ENCODE data around the gene SLC5A10. TPM values are rescaled to one million over a fixed set of nuclear protein-coding genes. Genes with fewer than 3 reads are reported as not detected.
"Not testable (repeated sequence)": the region's sequence is repeated elsewhere in the genome, so short reads cannot be mapped to it uniquely, and the experiment has no call there.

Gene SLC5A10
- polyA plus RNA-seq, 6 donors from 2014 or later, result 0.06 to 0.17 (median 0.10) TPM; not detected in 1

DNA sequence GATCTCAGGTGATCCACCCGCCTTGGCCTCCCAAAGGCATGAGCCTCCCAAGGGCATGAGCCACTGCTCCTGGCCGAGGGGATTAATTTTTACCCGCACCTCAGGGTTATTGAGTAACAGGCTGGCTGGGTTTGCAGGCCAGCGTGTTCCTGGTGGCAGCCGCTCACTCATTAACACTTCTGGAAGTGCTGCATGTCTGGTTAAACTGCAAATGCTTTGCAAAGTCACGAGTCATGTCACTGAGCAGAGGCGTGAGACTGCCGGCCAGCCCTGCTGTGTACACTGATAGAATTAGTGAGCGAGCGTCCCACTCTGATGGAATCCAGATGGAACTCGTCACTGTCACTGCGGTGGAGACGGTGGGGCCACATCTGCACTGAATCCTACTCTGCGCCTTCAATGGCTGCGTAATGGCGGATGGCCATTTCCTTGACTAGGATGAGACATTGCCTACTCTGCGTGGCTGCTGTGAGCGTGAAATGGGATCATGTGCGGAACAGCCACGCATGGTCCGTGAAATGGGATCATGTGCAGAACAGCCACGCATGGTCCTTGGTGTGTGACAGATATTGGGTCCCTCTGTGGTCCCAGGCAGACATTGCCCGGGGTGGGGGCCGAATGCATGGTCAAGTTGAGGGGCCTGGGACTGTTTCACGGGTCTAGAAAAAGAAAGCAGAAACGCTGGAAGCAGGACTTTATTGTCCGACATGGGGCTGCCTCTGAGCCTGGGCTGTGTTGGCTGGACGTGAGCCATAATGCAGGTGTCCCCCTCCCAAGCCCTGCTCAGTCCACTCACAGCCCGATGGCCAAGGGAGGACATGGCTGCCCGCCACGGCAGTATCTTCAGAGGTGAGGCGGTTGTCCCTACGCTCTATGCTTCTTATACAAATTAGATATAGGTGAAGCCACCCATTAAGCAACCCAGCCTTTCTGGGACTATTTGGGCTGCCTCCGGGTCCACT lies 740 bp upstream of the SLC5A10 start:
- Mint-ChIP-seq H3K4me1 (peaks cover 4 to 11% (median 7%) of the 10 kb centered on the region in 3 donors), H3K27ac (no peak overlapping the region), H3K36me3 (no peaks in the 10 kb centered on the region), H3K27me3 (peaks cover 15 to 50% (median 37%) of the 10 kb centered on the region in 3 donors), H3K4me3 (no peak overlapping the region), H3K9me3 (peaks cover 0 to 2% (median 0%) of the 10 kb centered on the region in 7 donors)
- DNase-seq (no peak), ATAC-seq (ENCODE audit: low read depth in 2 of 2) (no peak)

GRCh38 chr17:18953231-18953728 lies 1.3 kb downstream of the SLC5A10 start:
- DNase-seq (no peak), ATAC-seq (ENCODE audit: low read depth in 2 of 2) (no peak)
- H3K27ac Mint-ChIP-seq, result peak overlapping the region in 1 of 6 donors; percentile 56
- peaks cover 4 to 11% (median 7%) of the 10 kb centered on the region in 3 donors for H3K4me1 Mint-ChIP-seq
- H3K36me3 Mint-ChIP-seq, result no peaks in the 10 kb centered on the region
- peaks cover 15 to 30% (median 16%) of the 10 kb centered on the region in 3 donors for H3K27me3 Mint-ChIP-seq
- peaks cover 0 to 2% (median 0%) of the 10 kb centered on the region in 7 donors for H3K9me3 Mint-ChIP-seq
- H3K4me3 Mint-ChIP-seq, result no peak overlapping the region

- Mint-ChIP-seq H3K4me1 (peaks cover 4 to 11% (median 7%) of the 10 kb centered on the region in 3 donors), H3K4me3 (no peak overlapping the region)
Observed at GRCh38 chr17:18954321-18954720, 2.4 kb downstream of the SLC5A10 start.

DNA sequence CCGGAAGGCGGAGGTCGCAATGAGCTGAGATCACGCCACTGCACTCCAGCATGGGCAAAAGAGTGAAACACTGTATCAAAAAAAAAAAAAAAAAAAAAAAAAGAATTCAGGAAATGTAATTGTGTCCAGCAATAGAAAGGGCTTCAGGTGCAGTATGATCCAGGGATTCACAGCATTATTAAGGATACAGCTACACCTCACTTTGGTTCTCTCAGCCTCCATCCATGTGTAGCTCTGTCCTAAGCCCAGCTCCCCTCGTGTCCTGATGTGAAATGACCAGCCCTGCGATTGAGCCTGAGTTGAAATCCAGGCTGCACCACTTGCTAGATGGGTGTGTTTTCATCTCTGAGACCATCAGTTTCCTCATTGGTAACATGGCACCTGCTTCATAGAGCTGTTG lies 3.0 kb downstream of the SLC5A10 start:
- Mint-ChIP-seq H3K4me1 (peaks cover 4 to 10% (median 7%) of the 10 kb centered on the region in 3 donors), H3K27me3 (peaks cover 4 to 24% (median 7%) of the 10 kb centered on the region in 3 donors), H3K36me3 (no peaks in the 10 kb centered on the region), H3K27ac (peak overlapping the region in 1 of 6 donors; percentile 28), H3K9me3 (peaks cover 0 to 2% (median 0%) of the 10 kb centered on the region in 7 donors), H3K4me3 (no peak overlapping the region)
- ATAC-seq (ENCODE audit: low read depth in 2 of 2) (no peak), DNase-seq (no peak)

More at GRCh38 chr17:18954321-18954720, 2.4 kb downstream of the SLC5A10 start:
- Mint-ChIP-seq H3K27me3 (peaks cover 11 to 31% (median 14%) of the 10 kb centered on the region in 3 donors), H3K9me3 (peaks cover 0 to 2% (median 0%) of the 10 kb centered on the region in 7 donors), H3K27ac (no peak overlapping the region), H3K36me3 (no peaks in the 10 kb centered on the region)
- ATAC-seq (ENCODE audit: low read depth in 2 of 2) (no peak), DNase-seq (no peak)

DNA sequence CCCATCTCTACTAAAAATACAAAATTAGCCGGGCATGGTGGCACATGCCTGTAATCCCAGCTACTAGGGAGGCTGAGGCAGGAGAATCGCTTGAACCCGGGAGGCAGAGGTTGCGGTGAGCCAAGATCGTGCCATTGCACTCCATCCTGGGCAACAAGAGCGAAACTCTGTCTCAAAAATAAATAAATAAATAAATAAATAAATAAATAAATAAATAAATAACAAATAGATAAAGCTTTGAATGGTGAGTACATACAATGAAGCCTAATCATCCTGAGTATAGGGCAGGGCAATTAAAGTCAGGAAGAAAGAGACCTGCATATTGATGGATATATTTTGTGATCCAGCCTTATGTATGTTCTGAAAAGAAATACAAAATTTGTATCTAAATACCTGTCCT lies 4.1 kb downstream of the SLC5A10 start:
- DNase-seq; ATAC-seq (ENCODE audit: low read depth in 2 of 2); H3K9me3 Mint-ChIP-seq; H3K36me3 Mint-ChIP-seq; H3K4me3 Mint-ChIP-seq; H3K27ac Mint-ChIP-seq: not testable (repeated sequence)
- Mint-ChIP-seq H3K4me1 (peaks cover 8 to 12% (median 10%) of the 10 kb centered on the region in 3 donors), H3K27me3 (peaks cover 0 to 22% (median 0%) of the 10 kb centered on the region in 3 donors)

GRCh38 chr17:18956581-18956980 lies 4.6 kb downstream of the SLC5A10 start:
- H3K4me1 Mint-ChIP-seq, result peaks cover 8 to 12% (median 11%) of the 10 kb centered on the region in 3 donors
- peaks cover 0 to 2% (median 0%) of the 10 kb centered on the region in 7 donors for H3K9me3 Mint-ChIP-seq
- H3K27ac Mint-ChIP-seq, result no peak overlapping the region
- no peaks in the 10 kb centered on the region for H3K36me3 Mint-ChIP-seq
- DNase-seq, result no peak
- H3K4me3 Mint-ChIP-seq, result no peak overlapping the region
- ATAC-seq (ENCODE audit: low read depth in 2 of 2), result no peak
- H3K27me3 Mint-ChIP-seq, result peaks cover 0 to 21% (median 0%) of the 10 kb centered on the region in 3 donors

DNA sequence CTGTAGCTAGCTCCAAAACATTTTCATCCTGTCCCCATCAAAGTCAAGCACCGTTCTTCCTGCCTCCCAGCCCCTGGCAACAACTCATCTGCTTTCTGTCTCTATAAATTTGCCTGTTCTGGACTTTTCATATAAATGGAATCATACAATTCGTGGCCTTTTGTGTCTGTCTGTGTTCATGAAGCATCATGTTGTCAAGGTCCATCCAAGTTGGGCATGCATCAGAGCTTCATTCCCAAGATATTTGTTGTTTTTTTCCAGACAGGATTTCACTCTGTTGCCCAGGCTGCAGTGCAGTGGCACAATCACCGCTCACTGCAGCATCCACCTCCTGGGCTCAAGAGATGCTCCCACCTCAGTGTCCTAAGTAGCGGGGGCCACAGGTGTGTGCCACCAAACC lies 5.9 kb downstream of the SLC5A10 start:
- peaks cover 0 to 2% (median 0%) of the 10 kb centered on the region in 7 donors for H3K9me3 Mint-ChIP-seq
- H3K27ac Mint-ChIP-seq, result no peak overlapping the region
- H3K27me3 Mint-ChIP-seq, result peaks cover 0 to 14% (median 0%) of the 10 kb centered on the region in 3 donors
- DNase-seq (no peak), ATAC-seq (ENCODE audit: low read depth in 2 of 2) (no peak)
- no peak overlapping the region for H3K4me3 Mint-ChIP-seq
- H3K36me3 Mint-ChIP-seq, result no peaks in the 10 kb centered on the region
- H3K4me1 Mint-ChIP-seq, result peaks cover 8 to 18% (median 11%) of the 10 kb centered on the region in 3 donors

DNA sequence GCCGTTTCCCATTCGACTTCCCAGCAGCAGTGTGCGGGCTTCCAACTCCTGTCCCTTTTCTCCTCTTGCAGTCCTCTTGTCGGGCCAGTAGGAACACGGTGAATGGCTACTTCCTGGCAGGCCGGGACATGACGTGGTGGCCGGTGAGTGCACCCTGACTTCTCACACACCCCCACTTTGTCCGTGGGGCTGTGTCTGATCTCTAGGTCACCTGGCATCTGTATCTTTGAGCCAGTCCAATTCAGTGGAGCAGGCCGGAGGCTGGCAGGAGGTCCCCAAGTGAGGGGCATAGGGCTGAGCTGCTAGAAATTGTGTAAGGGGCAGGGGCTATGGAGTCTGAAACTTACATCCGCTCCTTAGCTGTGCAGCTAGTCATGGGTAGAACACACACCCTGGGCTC lies 6.6 kb downstream of the SLC5A10 start:
- H3K27ac Mint-ChIP-seq, result no peak overlapping the region
- H3K36me3 Mint-ChIP-seq, result no peaks in the 10 kb centered on the region
- H3K4me3 Mint-ChIP-seq, result no peak overlapping the region
- no peak for DNase-seq
- H3K9me3 Mint-ChIP-seq, result peaks cover 0 to 2% (median 0%) of the 10 kb centered on the region in 7 donors
- no peak for ATAC-seq (ENCODE audit: low read depth in 2 of 2)
- peaks cover 0 to 14% (median 0%) of the 10 kb centered on the region in 3 donors for H3K27me3 Mint-ChIP-seq
- peaks cover 8 to 18% (median 11%) of the 10 kb centered on the region in 3 donors for H3K4me1 Mint-ChIP-seq

DNA sequence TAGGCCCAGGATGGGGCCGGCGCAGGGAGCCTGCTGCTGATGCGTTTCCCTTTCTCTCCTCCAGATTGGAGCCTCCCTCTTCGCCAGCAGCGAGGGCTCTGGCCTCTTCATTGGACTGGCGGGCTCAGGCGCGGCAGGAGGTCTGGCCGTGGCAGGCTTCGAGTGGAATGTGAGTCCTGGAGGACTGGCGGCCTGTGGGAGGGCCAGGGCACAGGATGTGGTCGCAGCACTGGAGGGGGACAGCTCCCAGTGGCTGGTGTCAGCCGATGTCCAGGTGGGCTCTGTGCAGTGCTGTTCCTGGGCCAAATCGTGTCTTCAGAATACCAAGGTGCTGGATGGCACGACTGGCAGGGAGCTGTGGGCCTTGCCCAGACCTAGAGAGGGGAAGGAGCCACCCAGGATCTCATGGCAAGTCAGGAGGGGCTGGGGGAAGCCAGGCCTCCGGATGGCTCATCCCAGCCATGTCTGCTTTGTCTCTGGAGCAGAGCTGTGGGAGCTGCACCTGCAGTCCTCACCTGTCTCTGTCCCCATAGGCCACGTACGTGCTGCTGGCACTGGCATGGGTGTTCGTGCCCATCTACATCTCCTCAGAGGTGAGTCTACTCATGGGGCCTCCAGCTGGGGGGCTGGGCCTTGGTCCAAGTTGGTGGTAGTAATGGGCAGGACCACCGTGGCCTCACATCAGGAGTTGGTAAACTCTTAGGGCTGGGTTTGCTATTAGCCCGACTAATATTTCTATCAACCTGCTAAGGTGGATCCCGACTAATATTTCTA lies 7.3 kb downstream of the SLC5A10 start:
- no peak overlapping the region for H3K4me3 Mint-ChIP-seq
- H3K27ac Mint-ChIP-seq, result peak overlapping the region in 1 of 6 donors; percentile 60
- ATAC-seq (ENCODE audit: low read depth in 2 of 2), result no peak
- no peak for DNase-seq
- H3K27me3 Mint-ChIP-seq, result peaks cover 0 to 14% (median 0%) of the 10 kb centered on the region in 3 donors
- peaks cover 0 to 2% (median 0%) of the 10 kb centered on the region in 7 donors for H3K9me3 Mint-ChIP-seq
- H3K36me3 Mint-ChIP-seq, result no peaks in the 10 kb centered on the region
- H3K4me1 Mint-ChIP-seq, result peaks cover 8 to 18% (median 11%) of the 10 kb centered on the region in 3 donors

DNA sequence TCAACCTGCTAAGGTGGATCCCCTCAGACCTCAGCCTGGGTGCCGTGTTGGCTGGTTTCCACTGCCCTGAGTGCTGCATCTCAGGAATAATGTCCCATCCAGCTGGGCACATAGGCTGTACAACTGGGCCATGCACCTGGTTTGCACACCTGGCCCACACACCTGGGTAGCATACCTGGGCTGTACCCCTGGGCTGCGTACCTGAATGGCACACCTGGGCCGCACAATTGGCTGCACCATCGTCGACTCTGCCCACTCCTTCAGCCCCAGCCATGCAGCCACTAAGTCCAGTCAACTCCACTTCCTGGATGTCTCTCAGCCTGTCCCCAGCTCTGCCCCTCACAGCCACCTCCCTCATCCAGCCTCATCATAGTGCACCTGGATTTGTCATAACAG lies 7.9 kb downstream of the SLC5A10 start:
- Mint-ChIP-seq H3K9me3 (peaks cover 0 to 2% (median 0%) of the 10 kb centered on the region in 7 donors), H3K27me3 (peaks cover 0 to 14% (median 0%) of the 10 kb centered on the region in 3 donors), H3K4me3 (no peak overlapping the region), H3K27ac (no peak overlapping the region), H3K4me1 (peaks cover 8 to 18% (median 11%) of the 10 kb centered on the region in 3 donors), H3K36me3 (no peaks in the 10 kb centered on the region)
- ATAC-seq (ENCODE audit: low read depth in 2 of 2), result no peak
- DNase-seq, result no peak

DNA sequence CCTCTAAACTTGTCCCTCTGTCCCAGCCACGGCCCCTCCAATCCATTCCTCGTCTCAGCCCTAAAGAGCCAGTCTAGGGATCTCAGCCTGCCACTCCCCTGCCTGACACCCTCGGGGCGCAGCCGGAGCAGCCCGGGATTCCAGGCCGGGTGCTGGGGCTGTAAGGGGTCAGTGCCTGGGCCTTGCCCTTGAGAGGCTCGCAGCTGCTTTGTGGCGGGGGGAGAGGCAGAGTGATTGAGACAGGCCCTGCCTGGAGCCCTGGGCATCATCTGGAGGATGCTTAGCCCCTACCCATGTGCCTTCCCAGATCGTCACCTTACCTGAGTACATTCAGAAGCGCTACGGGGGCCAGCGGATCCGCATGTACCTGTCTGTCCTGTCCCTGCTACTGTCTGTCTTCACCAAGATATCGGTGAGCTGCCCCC lies 8.3 kb downstream of the SLC5A10 start:
- ATAC-seq (ENCODE audit: low read depth in 2 of 2) (no peak), DNase-seq (no peak)
- H3K9me3 Mint-ChIP-seq, result peaks cover 0 to 2% (median 0%) of the 10 kb centered on the region in 7 donors
- H3K4me1 Mint-ChIP-seq, result peaks cover 8 to 16% (median 10%) of the 10 kb centered on the region in 3 donors
- no peak overlapping the region for H3K4me3 Mint-ChIP-seq
- peaks cover 0 to 13% (median 0%) of the 10 kb centered on the region in 3 donors for H3K27me3 Mint-ChIP-seq
- peak overlapping the region in 1 of 6 donors; percentile 49 for H3K27ac Mint-ChIP-seq
- H3K36me3 Mint-ChIP-seq, result no peaks in the 10 kb centered on the region

GRCh38 chr17:18960803-18961511 lies 9.0 kb downstream of the SLC5A10 start:
- no peak overlapping the region for H3K4me3 Mint-ChIP-seq
- H3K27me3 Mint-ChIP-seq, result peaks cover 0 to 9% (median 0%) of the 10 kb centered on the region in 3 donors
- DNase-seq, result peak; percentile 76
- no peaks in the 10 kb centered on the region for H3K9me3 Mint-ChIP-seq
- H3K36me3 Mint-ChIP-seq, result no peaks in the 10 kb centered on the region
- H3K4me1 Mint-ChIP-seq, result peaks cover 5 to 11% (median 6%) of the 10 kb centered on the region in 3 donors
- peak overlapping the region in 2 of 6 donors; percentile 49 to 56 for H3K27ac Mint-ChIP-seq
- ATAC-seq (ENCODE audit: low read depth in 2 of 2), result peak; percentile 93 to 96

All from naive B cell (primary cell).